ENCODE results near the gene ZBTB16. TPM values are rescaled to one million over a fixed set of nuclear protein-coding genes. Genes with fewer than 3 reads are reported as not detected.
"Not testable (repeated sequence)": the region's sequence is repeated elsewhere in the genome, so short reads cannot be mapped to it uniquely, and the experiment has no call there.

Gene ZBTB16
- total RNA-seq, 1 donor, result 23.3 TPM

DNA sequence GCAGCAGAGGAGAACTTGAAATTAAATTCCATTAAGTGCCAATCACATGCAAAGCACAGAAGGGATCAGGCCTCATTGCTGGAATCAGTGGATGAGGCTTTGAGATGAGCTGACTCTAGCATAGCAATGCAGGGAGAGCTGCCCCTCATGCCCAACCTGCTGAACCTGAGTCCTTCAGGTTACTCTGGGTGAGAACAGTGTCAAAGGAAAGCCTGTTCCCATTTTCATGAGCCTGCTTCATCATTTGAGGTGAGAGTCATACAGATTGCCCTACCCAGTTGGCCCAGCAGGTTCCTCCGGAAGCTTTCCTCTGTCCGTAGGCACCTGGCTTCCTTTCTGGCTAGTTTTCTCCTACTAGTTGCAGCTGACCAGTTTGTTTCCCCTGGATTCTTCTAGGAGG is 25.9 kb upstream of the ZBTB16 start:
- Histone ChIP-seq H3K4me3 (ENCODE audit: low read length) (no peak overlapping the region), H3K9me3 (ENCODE audit: low read depth, low read length) (no peaks in the 10 kb centered on the region), H3K27me3 (ENCODE audit: insufficient read depth, low read length) (peaks cover 6% of the 10 kb centered on the region), H3K4me1 (ENCODE audit: insufficient read depth, low read length) (peaks cover 14% of the 10 kb centered on the region)

DNA sequence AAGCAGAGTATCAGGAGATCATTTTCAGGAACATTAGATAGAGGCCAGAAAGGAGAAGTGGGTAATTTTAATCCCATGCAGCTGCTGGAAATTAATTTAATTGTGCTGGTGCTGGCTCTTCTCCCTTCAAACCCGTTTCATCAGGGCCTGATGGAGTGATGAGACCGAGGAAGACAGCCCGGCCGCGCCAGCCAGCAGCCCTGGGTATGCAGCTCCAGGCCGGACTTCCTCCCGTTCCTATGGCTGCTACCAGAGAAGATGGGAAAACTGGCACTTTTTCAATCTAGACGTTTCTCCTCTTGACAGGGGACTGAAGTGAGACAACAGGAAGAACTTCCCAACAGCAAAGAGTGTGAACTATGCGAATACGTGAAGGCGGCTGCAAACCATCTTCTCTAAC is 24.6 kb upstream of the ZBTB16 start:
- Histone ChIP-seq H3K9me3 (ENCODE audit: low read depth, low read length) (no peaks in the 10 kb centered on the region), H3K4me3 (ENCODE audit: low read length) (no peak overlapping the region), H3K4me1 (ENCODE audit: insufficient read depth, low read length) (peaks cover 14% of the 10 kb centered on the region), H3K27me3 (ENCODE audit: insufficient read depth, low read length) (peaks cover 6% of the 10 kb centered on the region)

DNA sequence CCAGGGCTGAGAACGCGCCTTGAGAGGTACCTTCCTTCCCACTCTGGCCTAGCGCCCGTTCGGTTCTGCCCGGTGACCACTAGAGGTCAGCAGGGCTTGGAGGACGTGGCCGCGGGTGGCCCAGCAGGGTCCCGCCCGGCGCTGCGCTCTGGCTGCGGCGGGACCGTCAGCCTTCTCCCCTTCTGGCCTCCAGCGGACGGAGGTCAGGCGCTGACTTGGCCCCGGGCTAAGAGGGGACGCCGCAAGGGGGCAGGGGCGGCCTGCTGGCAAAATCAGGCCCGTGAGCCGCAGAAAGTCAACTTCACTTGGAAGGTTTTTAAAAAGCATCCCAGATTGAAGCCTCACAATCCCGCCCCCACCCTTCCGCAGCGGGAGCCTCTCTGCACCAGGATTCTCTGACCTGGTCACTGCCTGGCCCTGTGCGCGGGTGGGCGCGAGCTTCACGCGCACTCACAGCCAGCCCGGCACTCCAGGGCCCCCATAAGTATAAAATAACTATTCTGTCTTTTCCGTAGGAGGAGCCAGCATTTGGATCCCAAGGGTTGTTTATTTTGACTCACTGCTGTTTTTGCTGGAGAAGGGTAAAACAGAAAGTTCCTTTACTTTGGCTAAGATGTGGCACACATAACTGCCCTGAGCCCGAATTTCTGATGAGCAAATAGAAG is 23.2 kb upstream of the ZBTB16 start:
- Histone ChIP-seq H3K4me3 (ENCODE audit: low read length) (no peak overlapping the region), H3K9me3 (ENCODE audit: low read depth, low read length) (no peaks in the 10 kb centered on the region), H3K4me1 (ENCODE audit: insufficient read depth, low read length) (peaks cover 14% of the 10 kb centered on the region), H3K27me3 (ENCODE audit: insufficient read depth, low read length) (peaks cover 6% of the 10 kb centered on the region)

DNA sequence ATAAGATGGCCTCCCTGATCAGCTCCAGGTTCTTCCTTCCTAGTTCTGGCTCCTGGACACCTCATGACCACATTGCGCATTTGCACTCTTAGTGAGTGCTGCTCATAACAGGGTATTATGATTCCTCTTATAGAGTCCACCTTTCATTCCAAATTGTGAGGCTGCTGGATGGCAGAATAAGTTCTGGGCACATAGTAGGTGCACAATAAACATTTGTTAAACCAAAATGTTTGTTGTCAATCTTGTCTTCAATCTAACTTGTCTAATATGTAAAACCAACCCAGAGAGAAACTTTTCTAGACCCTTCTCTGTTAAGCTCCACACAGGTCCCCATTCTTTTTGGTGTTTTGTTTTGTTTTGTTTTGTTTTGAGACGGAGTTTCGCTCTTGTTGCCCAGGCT is 22.6 kb upstream of the ZBTB16 start:
- Histone ChIP-seq H3K4me3 (ENCODE audit: low read length) (no peak overlapping the region), H3K27me3 (ENCODE audit: insufficient read depth, low read length) (peaks cover 6% of the 10 kb centered on the region), H3K9me3 (ENCODE audit: low read depth, low read length) (no peaks in the 10 kb centered on the region), H3K4me1 (ENCODE audit: insufficient read depth, low read length) (peaks cover 9% of the 10 kb centered on the region)

DNA sequence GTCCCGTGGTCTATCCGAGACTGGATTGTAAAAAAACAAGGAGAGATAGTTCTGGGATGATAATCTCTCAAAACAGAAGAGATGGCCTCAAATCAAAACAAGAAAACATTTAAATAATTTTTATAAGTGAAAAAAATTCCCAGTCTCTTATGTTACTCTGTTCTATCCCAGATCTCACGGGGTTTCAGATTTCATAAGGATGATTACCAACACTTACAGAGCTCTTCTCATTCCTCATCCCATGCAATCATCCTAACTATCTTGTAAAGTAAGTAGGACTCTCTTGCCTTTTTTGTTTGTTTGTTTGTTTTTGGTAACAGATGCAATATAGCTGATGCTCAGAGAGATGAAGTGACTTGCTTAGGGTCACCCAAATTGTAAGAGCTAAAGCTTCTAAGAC is 20.0 kb upstream of the ZBTB16 start:
- peaks cover 16% of the 10 kb centered on the region for H3K4me1 ChIP-seq (ENCODE audit: insufficient read depth, low read length)
- H3K4me3 ChIP-seq (ENCODE audit: low read length), result no peak overlapping the region
- no peaks in the 10 kb centered on the region for H3K9me3 ChIP-seq (ENCODE audit: low read depth, low read length)
- peaks cover 6% of the 10 kb centered on the region for H3K27me3 ChIP-seq (ENCODE audit: insufficient read depth, low read length)

DNA sequence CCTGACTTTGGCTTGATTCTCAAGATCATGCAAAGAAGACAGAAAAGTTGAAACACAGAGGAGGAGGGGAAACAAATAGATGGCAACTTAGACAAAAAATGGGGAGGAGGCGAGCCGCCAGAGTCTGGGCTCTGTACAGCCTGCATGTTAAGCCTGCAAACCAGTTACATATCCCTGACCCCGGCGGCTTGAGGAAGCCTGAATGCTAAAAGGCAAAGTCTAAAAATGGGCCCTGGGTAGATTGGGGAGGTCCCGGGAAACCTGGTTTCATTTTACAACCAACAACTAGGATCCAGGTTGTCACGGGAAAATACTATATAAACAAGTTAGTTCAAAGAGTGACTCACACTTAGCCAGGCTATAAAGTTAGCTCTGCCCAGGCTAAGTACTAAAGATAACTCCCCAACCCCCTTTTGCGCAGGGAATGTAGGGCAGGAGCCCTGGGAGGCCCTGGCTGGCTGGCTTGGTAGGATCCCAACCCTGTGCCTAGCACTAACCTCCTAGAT is 18.8 kb upstream of the ZBTB16 start:
- Histone ChIP-seq H3K9me3 (ENCODE audit: low read depth, low read length) (no peaks in the 10 kb centered on the region), H3K27me3 (ENCODE audit: insufficient read depth, low read length) (peaks cover 6% of the 10 kb centered on the region), H3K4me3 (ENCODE audit: low read length) (no peak overlapping the region), H3K4me1 (ENCODE audit: insufficient read depth, low read length) (peaks cover 17% of the 10 kb centered on the region)

DNA sequence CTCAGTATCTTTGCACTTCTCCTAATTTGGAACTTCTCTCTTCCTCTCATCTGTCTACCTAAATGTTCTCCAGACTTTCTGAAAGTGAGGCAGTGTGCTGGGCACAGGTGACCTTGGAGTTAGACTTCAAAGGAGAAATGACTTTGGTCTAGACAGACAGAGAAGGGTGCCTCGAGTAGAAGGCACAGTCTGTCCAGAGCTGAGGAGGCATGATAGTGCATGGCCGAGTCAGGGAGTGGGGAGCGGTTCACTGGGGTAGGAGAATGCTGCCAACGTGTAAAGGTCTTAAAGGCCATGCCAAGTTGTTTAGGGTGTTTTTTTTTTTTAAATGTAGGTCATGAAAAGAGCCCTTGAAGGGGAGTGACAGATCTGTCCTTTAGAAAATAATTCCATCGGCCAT is 17.3 kb upstream of the ZBTB16 start:
- H3K4me3 ChIP-seq (ENCODE audit: low read length), result no peak overlapping the region
- no peaks in the 10 kb centered on the region for H3K9me3 ChIP-seq (ENCODE audit: low read depth, low read length)
- H3K4me1 ChIP-seq (ENCODE audit: insufficient read depth, low read length), result peaks cover 8% of the 10 kb centered on the region
- no peaks in the 10 kb centered on the region for H3K27me3 ChIP-seq (ENCODE audit: insufficient read depth, low read length)

DNA sequence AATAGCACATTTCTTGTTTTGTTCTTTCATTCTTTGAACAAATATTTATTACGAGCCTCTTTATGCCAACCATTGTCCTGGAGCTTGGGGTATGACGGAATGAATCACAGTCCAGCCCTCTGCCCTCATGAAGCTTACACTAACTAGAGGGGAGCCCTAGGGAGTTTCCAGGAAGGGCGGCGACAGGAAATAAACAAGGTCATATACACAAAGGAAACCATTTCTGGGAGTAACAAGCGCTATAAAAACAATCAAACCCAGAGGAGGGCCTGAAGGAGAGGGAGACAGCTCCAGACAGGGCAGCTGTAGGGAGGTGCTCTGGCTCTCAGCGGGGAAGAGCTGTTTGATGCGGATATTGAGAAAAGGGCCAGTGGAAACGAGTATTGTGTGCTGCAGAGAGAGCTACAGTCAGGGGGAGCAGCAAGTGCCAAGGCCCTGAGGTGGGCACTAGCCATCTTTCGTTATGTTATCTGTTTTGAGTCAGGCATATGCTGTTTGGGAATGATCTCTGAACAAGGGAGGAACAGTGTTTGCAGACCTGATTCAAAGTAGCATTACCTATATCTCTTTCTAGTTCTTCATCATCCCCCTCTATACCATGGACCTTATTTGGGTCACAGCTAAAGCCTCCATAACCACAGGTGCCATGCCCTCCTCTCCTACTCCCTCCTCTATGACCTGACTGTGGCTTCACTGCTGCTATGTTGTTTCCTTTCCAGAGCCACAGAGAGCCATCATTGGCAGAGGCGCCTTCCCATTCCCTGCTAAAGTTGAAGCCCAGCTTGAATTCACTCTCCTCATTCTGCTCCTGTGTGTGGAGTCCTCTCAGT is 15.3 kb upstream of the ZBTB16 start:
- Histone ChIP-seq H3K9me3 (ENCODE audit: low read depth, low read length) (no peaks in the 10 kb centered on the region), H3K27me3 (ENCODE audit: insufficient read depth, low read length) (no peaks in the 10 kb centered on the region), H3K4me1 (ENCODE audit: insufficient read depth, low read length) (peaks cover 8% of the 10 kb centered on the region), H3K4me3 (ENCODE audit: low read length) (no peak overlapping the region)

DNA sequence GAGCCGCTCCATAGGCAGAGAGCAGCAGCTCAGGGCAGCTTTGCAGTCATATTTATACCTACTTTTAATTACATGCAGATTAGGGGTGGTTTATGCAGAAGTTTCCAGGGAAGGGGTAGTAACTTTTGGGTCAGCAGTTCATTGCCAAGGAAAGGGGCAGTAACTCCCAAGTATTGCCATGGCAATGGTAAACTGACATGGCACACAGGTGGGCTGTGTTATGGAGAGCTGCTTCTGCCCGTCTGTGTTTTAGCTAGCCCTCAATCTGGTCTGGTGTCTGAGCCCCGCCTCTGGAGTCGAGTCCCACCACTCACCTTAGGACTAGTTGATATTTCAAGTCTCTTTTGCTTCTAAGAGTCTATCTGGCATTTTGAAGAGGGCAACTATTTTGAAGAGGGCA is 12.2 kb upstream of the ZBTB16 start:
- Histone ChIP-seq H3K4me1 (ENCODE audit: insufficient read depth, low read length) (peaks cover 8% of the 10 kb centered on the region), H3K27me3 (ENCODE audit: insufficient read depth, low read length) (no peaks in the 10 kb centered on the region), H3K4me3 (ENCODE audit: low read length) (no peak overlapping the region), H3K9me3 (ENCODE audit: low read depth, low read length) (no peaks in the 10 kb centered on the region)

DNA sequence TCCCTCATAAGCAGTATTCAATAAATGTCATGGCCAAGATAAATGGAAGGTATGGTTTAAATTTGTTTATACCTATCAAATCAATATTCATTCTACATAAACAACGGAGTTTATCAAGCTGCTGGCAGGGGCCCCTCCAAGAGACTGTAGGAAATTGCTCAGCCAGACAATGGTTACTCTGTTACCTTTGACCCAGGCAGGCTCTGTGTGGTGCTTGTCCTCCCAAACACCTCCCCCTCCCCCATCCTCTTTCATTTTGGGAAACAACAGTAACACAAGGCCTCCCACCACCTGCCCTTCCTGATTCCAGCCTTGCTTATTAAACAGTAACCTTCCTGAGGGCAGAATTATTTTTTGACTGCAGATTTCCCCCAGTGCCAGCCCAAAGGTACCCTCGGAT is 10.5 kb upstream of the ZBTB16 start:
- Histone ChIP-seq H3K9me3 (ENCODE audit: low read depth, low read length) (no peaks in the 10 kb centered on the region), H3K4me1 (ENCODE audit: insufficient read depth, low read length) (peaks cover 6% of the 10 kb centered on the region), H3K4me3 (ENCODE audit: low read length) (no peak overlapping the region), H3K27me3 (ENCODE audit: insufficient read depth, low read length) (no peaks in the 10 kb centered on the region)

DNA sequence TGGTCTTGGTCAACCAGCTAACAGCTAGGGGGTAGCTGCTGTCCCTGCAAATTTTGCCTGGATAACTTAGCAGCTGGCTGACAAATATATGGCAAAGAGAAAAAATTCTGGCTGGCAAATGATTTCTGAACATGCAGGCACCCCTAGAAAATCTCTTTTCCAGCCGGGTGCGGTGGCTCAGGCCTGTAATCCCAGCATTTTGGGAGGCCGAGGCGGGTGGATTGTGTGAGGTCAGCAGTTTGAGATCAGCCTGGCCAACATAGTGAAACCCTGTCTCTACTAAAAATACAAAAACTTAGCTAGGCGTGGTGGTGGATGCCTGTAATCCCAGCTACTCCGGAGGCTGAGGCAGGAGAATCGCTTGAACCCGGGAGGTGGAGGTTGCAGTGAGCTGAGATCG is 9.7 kb upstream of the ZBTB16 start:
- not testable (repeated sequence) for H3K4me3 ChIP-seq (ENCODE audit: low read length); H3K9me3 ChIP-seq (ENCODE audit: low read depth, low read length); H3K4me1 ChIP-seq (ENCODE audit: insufficient read depth, low read length); H3K27me3 ChIP-seq (ENCODE audit: insufficient read depth, low read length)

DNA sequence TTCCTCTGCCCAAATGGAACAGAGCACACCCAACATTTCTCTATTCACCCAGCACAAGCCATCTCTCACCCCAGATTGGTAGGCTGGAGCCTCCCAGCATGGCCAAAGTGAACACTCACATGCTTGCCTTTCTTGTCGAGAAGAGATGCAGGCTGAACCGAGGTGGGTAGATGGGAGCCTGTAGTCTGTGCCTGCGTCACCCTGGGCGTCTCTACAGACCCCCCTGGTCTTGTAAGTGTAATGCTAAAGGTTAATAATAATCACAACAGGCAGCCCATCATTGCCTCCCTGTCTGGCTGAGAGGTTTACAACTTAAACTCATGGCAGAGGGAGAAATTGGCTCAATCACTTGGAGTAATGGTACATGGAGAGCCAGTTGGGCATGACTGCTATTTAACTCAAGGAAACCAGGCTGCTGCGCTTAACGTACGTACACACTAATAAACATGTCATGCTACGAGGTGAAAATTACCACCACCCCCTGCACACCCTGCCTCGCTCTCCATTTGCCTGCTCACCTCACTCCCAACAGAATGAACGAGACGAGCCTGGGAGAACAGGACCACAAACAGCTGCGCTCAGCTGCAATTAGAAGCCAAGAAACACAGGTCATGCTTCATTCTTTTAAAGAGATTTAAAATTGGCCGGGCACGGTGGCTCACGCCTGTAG is 9.1 kb upstream of the ZBTB16 start:
- Histone ChIP-seq H3K9me3 (ENCODE audit: low read depth, low read length) (no peaks in the 10 kb centered on the region), H3K27me3 (ENCODE audit: insufficient read depth, low read length) (no peaks in the 10 kb centered on the region), H3K4me3 (ENCODE audit: low read length) (no peak overlapping the region), H3K4me1 (ENCODE audit: insufficient read depth, low read length) (no peaks in the 10 kb centered on the region)

DNA sequence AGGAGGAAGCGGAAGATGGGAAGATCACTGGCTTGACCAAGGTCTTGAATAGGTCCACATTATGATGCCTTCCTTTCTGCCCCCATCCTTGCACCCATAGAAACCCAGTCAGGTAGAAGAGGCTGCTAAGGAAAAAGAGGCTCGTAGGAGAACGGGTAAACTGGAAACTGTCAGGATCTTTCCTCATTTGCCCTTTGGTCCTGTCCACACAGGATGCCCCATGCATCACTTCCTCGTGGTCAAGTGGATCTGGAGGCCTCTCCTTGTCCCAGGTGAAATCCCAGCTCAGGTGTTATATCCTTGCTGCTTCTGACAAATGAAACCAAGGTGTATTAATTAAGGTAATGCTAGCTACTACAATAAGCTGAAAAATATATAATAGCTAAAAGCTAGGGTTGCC is 8.0 kb upstream of the ZBTB16 start:
- no peak overlapping the region for H3K4me3 ChIP-seq (ENCODE audit: low read length)
- H3K9me3 ChIP-seq (ENCODE audit: low read depth, low read length), result no peaks in the 10 kb centered on the region
- no peaks in the 10 kb centered on the region for H3K4me1 ChIP-seq (ENCODE audit: insufficient read depth, low read length)
- H3K27me3 ChIP-seq (ENCODE audit: insufficient read depth, low read length), result peaks cover 3% of the 10 kb centered on the region

DNA sequence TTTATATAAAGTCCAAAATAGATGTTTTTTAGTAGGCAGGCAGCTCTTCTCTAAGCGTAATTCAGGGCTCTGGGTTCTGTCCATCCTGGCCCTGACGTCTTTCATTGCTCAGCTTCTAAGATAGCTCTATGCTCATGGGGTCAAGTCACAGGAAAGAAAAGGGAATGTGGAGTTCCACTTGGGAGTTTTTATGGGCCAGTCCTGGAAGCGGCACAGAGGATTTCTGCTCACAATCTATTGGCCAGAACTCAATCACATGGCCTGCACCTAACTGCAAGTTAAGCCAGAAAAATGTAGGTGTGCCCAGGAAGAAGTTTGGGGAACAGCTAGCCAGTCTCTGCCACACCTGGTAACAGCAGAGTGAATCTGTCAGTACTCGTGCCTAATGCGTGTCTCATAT is 7.4 kb upstream of the ZBTB16 start:
- H3K27me3 ChIP-seq (ENCODE audit: insufficient read depth, low read length), result peaks cover 9% of the 10 kb centered on the region
- H3K4me1 ChIP-seq (ENCODE audit: insufficient read depth, low read length), result no peaks in the 10 kb centered on the region
- no peaks in the 10 kb centered on the region for H3K9me3 ChIP-seq (ENCODE audit: low read depth, low read length)
- H3K4me3 ChIP-seq (ENCODE audit: low read length), result no peak overlapping the region

DNA sequence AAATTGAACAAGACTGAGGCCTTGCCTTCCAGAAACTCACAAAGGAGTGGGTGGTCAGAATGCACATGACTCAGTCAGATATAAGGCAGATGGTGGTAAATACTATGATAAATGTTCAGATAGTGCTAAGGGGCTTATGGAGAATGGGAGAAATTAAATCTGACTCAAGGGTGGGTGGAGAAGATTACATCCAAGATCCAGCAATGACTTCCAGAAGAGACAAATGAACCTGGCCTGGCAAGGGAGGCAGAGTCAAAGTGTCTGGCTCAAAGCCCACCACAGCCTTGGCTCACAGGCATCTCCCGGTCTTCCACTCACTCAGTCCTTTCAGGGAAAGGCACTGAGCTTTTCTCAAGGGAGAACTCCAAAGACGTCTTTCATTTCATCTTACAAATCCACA is 6.1 kb upstream of the ZBTB16 start:
- Histone ChIP-seq H3K4me3 (ENCODE audit: low read length) (no peak overlapping the region), H3K9me3 (ENCODE audit: low read depth, low read length) (no peaks in the 10 kb centered on the region), H3K27me3 (ENCODE audit: insufficient read depth, low read length) (peaks cover 21% of the 10 kb centered on the region), H3K4me1 (ENCODE audit: insufficient read depth, low read length) (peaks cover 3% of the 10 kb centered on the region)
